Right kidney (tissue), 9 donors: ENCODE results near the gene TRAF7.
A peak's percentile ranks its signal among the peaks of the same experiment; 100 is the strongest.
"Not testable (repeated sequence)": the region's sequence is repeated elsewhere in the genome, so short reads cannot be mapped to it uniquely, and the experiment has no call there.

Source experiments
- DNase-seq: peaks from one replicate; pipeline ENCODE4 v3.0.0-alpha.2; 2016
- long read RNA-seq, 8 donors: transcript quantifications; one replicate each; lab custom pipeline, GENCODE V29; 2026

TRAF7 gene
- long read RNA-seq, donor 1, partial matches to known transcripts, result 0 of 7 reads
- long read RNA-seq, donor 1, other reads (novel, unspliced or antisense), result 0 of 7 reads
- long read RNA-seq, donor 2, transcript TRAF7-201 (21 exons, 3,700 nt), result major isoform, 6 of 6 reads
- long read RNA-seq, donor 2, partial matches to known transcripts, result 0 of 6 reads
- long read RNA-seq, donor 2, other reads (novel, unspliced or antisense), result 0 of 6 reads
- long read RNA-seq, donor 3, partial matches to known transcripts, result 0 of 2 reads
- long read RNA-seq, donor 3, other reads (novel, unspliced or antisense), result 0 of 2 reads
- long read RNA-seq, donor 4, partial matches to known transcripts, result 0 of 7 reads
- long read RNA-seq, donor 4, other reads (novel, unspliced or antisense), result 0 of 7 reads
- long read RNA-seq, donor 5, transcript TRAF7-201 (21 exons, 3,700 nt), result major isoform, 8 of 9 reads
- long read RNA-seq, donor 5, partial matches to known transcripts, result 0 of 9 reads
- long read RNA-seq, donor 5, other reads (novel, unspliced or antisense), result 0 of 9 reads
- long read RNA-seq, donor 6, partial matches to known transcripts, result 5 of 9 reads
- long read RNA-seq, donor 6, other reads (novel, unspliced or antisense), result 0 of 9 reads
- long read RNA-seq, donor 7, result 0 reads
- long read RNA-seq, donor 8, transcript TRAF7-201 (21 exons, 3,700 nt), result major isoform, 6 of 11 reads
- long read RNA-seq, donor 8, partial matches to known transcripts, result 0 of 11 reads
- long read RNA-seq, donor 8, other reads (novel, unspliced or antisense), result 0 of 11 reads

- peak; percentile 87 for DNase-seq
Observed at GRCh38 chr16:2155091-2155950, at the start of gene TRAF7. TSS of gene TRAF7 (plus strand) at chr16:2155782. CDS start at chr16:2163921, 8,139 bp downstream.

GRCh38 chr16:2106211-2106610 lies 49.4 kb upstream of the TRAF7 start:
- not testable (repeated sequence) for DNase-seq

GRCh38 chr16:2107121-2107790 lies 48.3 kb upstream of the TRAF7 start:
- DNase-seq, result not testable (repeated sequence)

GRCh38 chr16:2107791-2108125 lies 47.8 kb upstream of the TRAF7 start:
- not testable (repeated sequence) for DNase-seq

- not testable (repeated sequence) for DNase-seq
Observed at GRCh38 chr16:2108446-2109270, 46.9 kb upstream of the TRAF7 start.

GRCh38 chr16:2109271-2109580 lies 46.4 kb upstream of the TRAF7 start:
- not testable (repeated sequence) for DNase-seq

- DNase-seq, result not testable (repeated sequence)
Observed at GRCh38 chr16:2109872-2110271, 45.7 kb upstream of the TRAF7 start.

GRCh38 chr16:2110332-2111008 lies 45.1 kb upstream of the TRAF7 start:
- DNase-seq, result not testable (repeated sequence)

- DNase-seq, result not testable (repeated sequence)
Observed at GRCh38 chr16:2111009-2111353, 44.6 kb upstream of the TRAF7 start.

GRCh38 chr16:2111412-2112335 lies 43.9 kb upstream of the TRAF7 start:
- not testable (repeated sequence) for DNase-seq

- DNase-seq, result not testable (repeated sequence)
Observed at GRCh38 chr16:2112539-2113106, 43.0 kb upstream of the TRAF7 start.

GRCh38 chr16:2114225-2114624 lies 41.4 kb upstream of the TRAF7 start:
- DNase-seq, result not testable (repeated sequence)

GRCh38 chr16:2114885-2115590 lies 40.5 kb upstream of the TRAF7 start:
- not testable (repeated sequence) for DNase-seq

- no peak for DNase-seq
Observed at GRCh38 chr16:2115591-2115973, 40.0 kb upstream of the TRAF7 start.

- not testable (repeated sequence) for DNase-seq
Observed at GRCh38 chr16:2116428-2116827, 39.2 kb upstream of the TRAF7 start.

- not testable (repeated sequence) for DNase-seq
Observed at GRCh38 chr16:2117341-2117740, 38.2 kb upstream of the TRAF7 start.

GRCh38 chr16:2117960-2118722 lies 37.4 kb upstream of the TRAF7 start:
- DNase-seq, result not testable (repeated sequence)

- DNase-seq, result not testable (repeated sequence)
Observed at GRCh38 chr16:2121325-2121724, 34.3 kb upstream of the TRAF7 start.
